RWPE2 (cell line): Measurements from ENCODE around the gene CCSER2.
A peak's percentile ranks its signal among the peaks of the same experiment; 100 is the strongest.

Experiments
- ATAC-seq: fragments of 200-7000 bp; cut with Tn5 transposase; 3 replicates; pipeline ENCODE4 v1.9.1; 2021; ENCODE audit warnings: low read depth
- DNase-seq: peaks from one replicate; pipeline ENCODE4 v3.0.0-alpha.2; 2020; ENCODE audit warnings: low spot score
- H3K27ac ChIP-seq: fragments of 450-650 bp; 2 replicates; pipeline ENCODE4 v1.5.1; 2017; ENCODE audit warnings: mild to moderate bottlenecking; ENCODE audit not compliant: poor library complexity, severe bottlenecking
- H3K27me3 ChIP-seq: fragments of 250-450 bp; sonication (Bioruptor Pico); 2 replicates; pipeline ENCODE4 v1.5.1; 2021; ENCODE audit warnings: mild to moderate bottlenecking, moderate library complexity; ENCODE audit not compliant: insufficient read depth, poor library complexity, severe bottlenecking
- H3K36me3 ChIP-seq: fragments of 250-450 bp; sonication (Bioruptor Pico); 2 replicates; pipeline ENCODE4 v1.5.1; 2020; ENCODE audit warnings: low read depth, mild to moderate bottlenecking, moderate library complexity
- H3K4me1 ChIP-seq: fragments of 250-450 bp; sonication (Bioruptor Pico); 2 replicates; pipeline ENCODE4 v1.5.1; 2021; ENCODE audit warnings: mild to moderate bottlenecking, moderate library complexity; ENCODE audit not compliant: insufficient read depth, poor library complexity, severe bottlenecking
- H3K4me3 ChIP-seq: fragments of 250-450 bp; sonication (Bioruptor Pico); 2 replicates; pipeline ENCODE4 v1.5.1; 2021; ENCODE audit warnings: mild to moderate bottlenecking, moderate library complexity; ENCODE audit not compliant: severe bottlenecking
- H3K9me3 ChIP-seq: fragments of 250-450 bp; sonication (Bioruptor Pico); 2 replicates; pipeline ENCODE4 v1.5.1; 2021; ENCODE audit warnings: mild to moderate bottlenecking, moderate library complexity; ENCODE audit not compliant: severe bottlenecking
- TF ChIP-seq, protein P1 (sequence below): fragments of 450-650 bp; IDR thresholded peaks from one replicate; pipeline ENCODE4 v1.5.1; 2017; ENCODE audit warnings: mild to moderate bottlenecking, moderate library complexity; ENCODE audit not compliant: poor library complexity, severe bottlenecking

The CCSER2 gene

DNA sequence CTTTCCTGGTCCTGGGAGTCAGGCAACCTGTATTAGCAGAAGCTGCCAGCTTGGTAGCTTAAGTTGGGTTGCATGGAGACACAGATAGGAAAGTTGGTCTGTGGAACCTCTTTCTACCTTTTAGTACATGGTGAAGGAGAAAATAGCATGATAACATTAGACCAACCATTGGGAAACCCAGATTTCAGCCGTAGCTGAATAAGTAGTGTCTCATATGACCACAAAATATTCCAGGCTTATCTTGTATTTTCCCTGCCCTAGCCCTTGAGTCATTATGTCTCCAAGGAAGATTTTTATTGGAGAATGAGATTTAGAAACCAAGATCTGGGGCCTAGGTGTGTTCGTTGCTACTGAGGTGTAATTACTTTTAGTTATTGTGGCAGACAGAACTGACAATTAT lies 67.2 kb downstream of the CCSER2 start:
- Histone ChIP-seq H3K4me3 (no peak overlapping the region), H3K4me1 (no peaks in the 10 kb centered on the region), H3K27me3 (no peaks in the 10 kb centered on the region), H3K9me3 (no peaks in the 10 kb centered on the region), H3K36me3 (peaks cover 4% of the 10 kb centered on the region; the same call in 1 of the 2 replicates), H3K27ac (no peak overlapping the region)
- ATAC-seq (no peak), DNase-seq (no peak)
- TF ChIP-seq, protein P1, sequence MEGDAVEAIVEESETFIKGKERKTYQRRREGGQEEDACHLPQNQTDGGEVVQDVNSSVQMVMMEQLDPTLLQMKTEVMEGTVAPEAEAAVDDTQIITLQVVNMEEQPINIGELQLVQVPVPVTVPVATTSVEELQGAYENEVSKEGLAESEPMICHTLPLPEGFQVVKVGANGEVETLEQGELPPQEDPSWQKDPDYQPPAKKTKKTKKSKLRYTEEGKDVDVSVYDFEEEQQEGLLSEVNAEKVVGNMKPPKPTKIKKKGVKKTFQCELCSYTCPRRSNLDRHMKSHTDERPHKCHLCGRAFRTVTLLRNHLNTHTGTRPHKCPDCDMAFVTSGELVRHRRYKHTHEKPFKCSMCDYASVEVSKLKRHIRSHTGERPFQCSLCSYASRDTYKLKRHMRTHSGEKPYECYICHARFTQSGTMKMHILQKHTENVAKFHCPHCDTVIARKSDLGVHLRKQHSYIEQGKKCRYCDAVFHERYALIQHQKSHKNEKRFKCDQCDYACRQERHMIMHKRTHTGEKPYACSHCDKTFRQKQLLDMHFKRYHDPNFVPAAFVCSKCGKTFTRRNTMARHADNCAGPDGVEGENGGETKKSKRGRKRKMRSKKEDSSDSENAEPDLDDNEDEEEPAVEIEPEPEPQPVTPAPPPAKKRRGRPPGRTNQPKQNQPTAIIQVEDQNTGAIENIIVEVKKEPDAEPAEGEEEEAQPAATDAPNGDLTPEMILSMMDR = no peak

DNA sequence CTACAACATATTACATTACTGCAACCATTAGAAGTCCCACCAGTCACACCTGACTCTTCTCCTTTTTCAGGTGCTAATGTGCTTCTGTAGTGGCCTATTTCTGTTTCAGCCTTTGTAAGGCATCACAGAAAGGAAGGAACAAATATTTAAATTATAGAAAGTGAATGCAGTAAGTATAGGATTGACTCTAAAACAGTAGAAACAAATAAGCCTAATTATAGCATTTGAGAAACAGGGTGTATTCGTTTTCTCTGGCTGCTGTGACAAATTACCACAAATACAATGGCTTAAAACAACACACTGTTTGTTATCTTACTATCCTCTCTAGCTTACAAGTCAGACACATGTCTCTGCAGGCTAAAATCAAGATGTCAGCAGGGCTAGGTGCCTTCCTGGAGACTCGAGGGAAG lies 69.4 kb downstream of the CCSER2 start:
- H3K9me3 ChIP-seq = no peaks in the 10 kb centered on the region
- no peaks in the 10 kb centered on the region for H3K27me3 ChIP-seq
- H3K4me3 ChIP-seq = no peak overlapping the region
- DNase-seq (no peak), ATAC-seq (no peak)
- peaks cover 4% of the 10 kb centered on the region for H3K4me1 ChIP-seq
- peaks cover 4% of the 10 kb centered on the region; the same call in 1 of the 2 replicates for H3K36me3 ChIP-seq
- TF ChIP-seq, protein P1 = no peak
- H3K27ac ChIP-seq = no peak overlapping the region

DNA sequence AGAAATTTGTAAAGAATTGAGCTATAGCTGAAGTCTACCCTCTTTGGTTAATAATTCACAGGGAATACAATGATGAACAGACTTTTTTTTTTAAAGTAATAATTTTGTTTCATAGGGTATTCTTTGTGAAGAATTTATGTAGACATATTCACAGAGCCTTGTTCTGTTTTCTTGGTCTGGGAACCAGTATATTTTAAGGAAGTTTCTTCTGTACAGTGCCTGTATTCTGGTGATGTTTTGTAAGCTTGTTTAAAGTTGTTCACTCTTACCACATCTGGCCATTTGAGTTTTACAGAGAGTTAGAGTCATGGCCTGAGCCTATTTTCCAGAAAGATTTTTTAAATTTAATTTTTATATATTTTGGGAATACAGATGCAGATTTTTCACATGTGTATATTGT lies 70.3 kb downstream of the CCSER2 start:
- H3K4me3 ChIP-seq = no peak overlapping the region
- no peaks in the 10 kb centered on the region for H3K9me3 ChIP-seq
- ATAC-seq (no peak), DNase-seq (no peak)
- peaks cover 4% of the 10 kb centered on the region for H3K4me1 ChIP-seq
- H3K27ac ChIP-seq = no peak overlapping the region
- H3K27me3 ChIP-seq = no peaks in the 10 kb centered on the region
- peaks cover 4% of the 10 kb centered on the region; the same call in 1 of the 2 replicates for H3K36me3 ChIP-seq
- TF ChIP-seq, protein P1 = no peak

DNA sequence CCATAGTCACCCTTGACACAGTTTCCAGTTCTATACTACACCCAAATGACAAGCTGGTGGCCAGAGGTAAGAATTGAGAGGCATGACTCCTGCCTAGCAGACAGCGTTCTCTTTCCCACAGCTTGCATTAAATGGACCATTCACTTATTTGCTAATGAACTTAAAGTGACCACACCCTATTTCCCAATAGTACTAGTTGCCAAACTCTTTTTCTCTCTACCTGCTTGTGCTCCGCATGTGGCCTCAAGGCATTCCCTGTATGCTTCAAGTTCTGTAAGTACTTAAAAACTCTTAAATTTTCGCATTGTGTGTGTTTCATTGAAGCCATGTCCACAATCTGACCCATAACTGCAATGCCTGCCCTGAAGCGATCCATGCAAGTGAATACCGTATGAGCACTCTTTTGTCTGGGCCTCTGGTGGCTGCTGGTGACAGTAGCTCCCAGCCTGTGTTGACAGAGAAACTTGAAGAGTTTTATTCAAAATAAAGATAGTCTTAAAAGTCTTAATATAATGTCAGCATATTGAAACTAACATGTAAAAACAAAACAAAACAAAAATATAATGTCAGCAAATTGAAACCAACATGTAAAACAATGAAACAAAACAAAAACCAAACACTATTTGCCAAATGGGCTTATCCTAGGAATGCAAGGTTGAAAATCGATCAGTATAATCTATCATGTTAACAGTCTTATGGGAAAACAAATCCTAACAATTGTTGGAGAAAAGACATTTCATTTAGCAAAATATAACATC lies 73.6 kb downstream of the CCSER2 start:
- Histone ChIP-seq H3K4me3 (no peak overlapping the region), H3K27me3 (no peaks in the 10 kb centered on the region), H3K27ac (no peak overlapping the region), H3K4me1 (peaks cover 4% of the 10 kb centered on the region), H3K36me3 (no peaks in the 10 kb centered on the region), H3K9me3 (no peaks in the 10 kb centered on the region)
- ATAC-seq (peak; percentile 25; the same call in 1 of the 3 replicates), DNase-seq (no peak)
- TF ChIP-seq, protein P1 = no peak

DNA sequence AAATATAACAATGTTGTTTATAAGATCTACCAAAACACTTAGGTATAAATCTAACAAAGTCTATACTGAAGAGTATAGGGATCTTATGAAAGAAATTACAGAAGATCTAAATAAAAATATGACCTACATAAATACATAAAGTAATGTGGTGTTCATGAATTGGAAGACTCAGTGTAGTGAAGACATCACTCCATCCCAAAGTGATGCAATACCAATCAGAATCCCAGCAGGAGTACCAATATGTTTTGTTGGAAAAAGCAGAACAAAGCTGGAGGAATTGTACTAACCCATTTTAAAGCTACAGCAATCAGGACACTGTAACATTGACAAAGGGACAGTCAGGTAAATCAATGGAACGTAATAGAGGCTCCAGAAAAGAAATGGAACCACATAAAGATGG lies 76.4 kb downstream of the CCSER2 start:
- H3K4me1 ChIP-seq = peaks cover 4% of the 10 kb centered on the region
- no peaks in the 10 kb centered on the region for H3K36me3 ChIP-seq
- no peaks in the 10 kb centered on the region for H3K27me3 ChIP-seq
- no peak overlapping the region for H3K4me3 ChIP-seq
- no peak overlapping the region for H3K27ac ChIP-seq
- ATAC-seq = no peak
- TF ChIP-seq, protein P1 = no peak
- DNase-seq = no peak
- no peaks in the 10 kb centered on the region for H3K9me3 ChIP-seq
